Caco-2 (cell line): ENCODE measurements around the gene SORBS1. TPM values are rescaled to one million over a fixed set of nuclear protein-coding genes. Genes with fewer than 3 reads are reported as not detected.

Experiments used
- BruUV-seq: library from RNA; stranded (reverse); fragments of 400-500 nt; replicated peaks from 2 replicates; lab custom pipeline; 2021; lab: Mats Ljungman, UMichigan
- CTCF ChIA-PET: fragments of 300-600 bp; sonication (Branson Sonifier 250); formaldehyde crosslinking; loops from one replicate; lab custom pipeline; 2022; ENCODE audit warnings: antibody characterized with exemption; lab: Charles Lee
- POLR2A ChIA-PET: fragments of 300-600 bp; sonication (Branson Sonifier 250); formaldehyde crosslinking; loops from one replicate; lab custom pipeline; 2022; ENCODE audit warnings: antibody characterized with exemption; lab: Charles Lee
- DNase-seq, 2 experiments: peaks; one replicate each; pipeline versions ENCODE4 v3.0.0 to v3.0.0-alpha.2; 2020 to 2022
- H3K27me3 ChIP-seq: replicated peaks from 2 replicates; pipeline ENCODE4 v1.6.0; 2011; ENCODE audit warnings: low read length; ENCODE audit not compliant: control insufficient read depth, insufficient read depth
- H3K36me3 ChIP-seq: 2 replicates; pipeline ENCODE4 v1.5.1; 2011; ENCODE audit warnings: low read length; ENCODE audit not compliant: control insufficient read depth, insufficient read depth
- H3K4me1 ChIP-seq: fragments of 250-450 bp; sonication (Bioruptor Pico); 2 replicates; pipeline ENCODE4 v1.5.1; 2020; ENCODE audit warnings: mild to moderate bottlenecking
- H3K4me3 ChIP-seq: 2 replicates; pipeline ENCODE4 v1.5.1; 2011; ENCODE audit warnings: low read depth, mild to moderate bottlenecking, control low read depth, low read length
- H3K9me3 ChIP-seq: fragments of 250-450 bp; sonication (Bioruptor Pico); 2 replicates; pipeline ENCODE4 v1.5.1; 2020; ENCODE audit warnings: mild to moderate bottlenecking, moderate library complexity
- H3K27ac Mint-ChIP-seq: one replicate; pipeline ENCODE4 v1.8.0; 2022; ENCODE audit warnings: mixed read lengths; ENCODE audit not compliant: unreplicated experiment
- H3K27me3 Mint-ChIP-seq: one replicate; pipeline ENCODE4 v1.8.0; 2022; ENCODE audit warnings: mixed read lengths; ENCODE audit not compliant: insufficient read depth, unreplicated experiment
- H3K36me3 Mint-ChIP-seq: one replicate; pipeline ENCODE4 v1.8.0; 2022; ENCODE audit warnings: mild to moderate bottlenecking, mixed read lengths; ENCODE audit not compliant: insufficient read depth, unreplicated experiment
- H3K4me1 Mint-ChIP-seq: one replicate; pipeline ENCODE4 v1.8.0; 2022; ENCODE audit warnings: low read depth, mixed read lengths; ENCODE audit not compliant: unreplicated experiment
- H3K4me3 Mint-ChIP-seq: one replicate; pipeline ENCODE4 v1.8.0; 2022; ENCODE audit warnings: mild to moderate bottlenecking, moderate library complexity, mixed read lengths; ENCODE audit not compliant: unreplicated experiment
- H3K9me3 Mint-ChIP-seq: one replicate; pipeline ENCODE4 v1.8.0; 2022; ENCODE audit warnings: mixed read lengths; ENCODE audit not compliant: unreplicated experiment
- intact Hi-C: fragments of 100-400 bp; cut with micrococcal nuclease; formaldehyde crosslinking; loops from one replicate; pipeline ENCODE4 v1.10.0; 2022; ENCODE audit not compliant: unreplicated experiment
- total RNA-seq: library from RNA; stranded (reverse); gene quantifications from 2 replicates; pipeline ENCODE4 v1.2.3, GENCODE V29; 2022
- TF ChIP-seq, protein P1 (sequence below), 2 experiments: fragments of 200-600 bp in 1 of 2; IDR thresholded peaks; 1 replicate in 1 of 2; 2 replicates in 1 of 2; pipeline versions ENCODE4 v1.5.1 to v1.8.0; 2011 to 2022; ENCODE audit warnings: antibody characterized with exemption in 1 of 2, control low read depth in 1 of 2, inconsistent platforms in 1 of 2, low read depth in 1 of 2, low read length in 1 of 2, mild to moderate bottlenecking in 1 of 2, moderate library complexity in 1 of 2; ENCODE audit not compliant: insufficient read depth in 1 of 2, severe bottlenecking in 1 of 2, unreplicated experiment in 1 of 2

The SORBS1 gene
- total RNA-seq, 1 experiment from 2014 or later, result 39.3 TPM

DNA sequence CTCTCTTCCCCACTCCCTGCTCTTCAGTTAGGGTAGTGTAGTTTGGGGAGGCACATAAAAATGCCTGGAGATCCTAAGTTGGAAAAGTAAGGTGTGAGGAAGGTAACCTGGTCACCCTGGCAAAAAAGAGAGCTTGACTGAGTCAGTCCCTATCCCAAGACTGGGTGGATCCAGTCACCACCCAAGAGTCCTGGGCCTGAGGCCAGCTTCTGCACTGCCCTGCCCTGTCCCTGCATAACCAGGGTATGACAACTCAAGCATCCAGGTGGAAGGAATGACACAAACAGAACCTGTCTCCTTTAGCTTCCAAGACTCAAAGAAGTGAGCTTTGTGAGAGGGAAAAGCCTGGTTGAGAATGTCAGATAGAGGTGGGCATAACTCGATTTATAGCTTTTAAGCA, 26.9 kb upstream of the SORBS1 start:
- intact Hi-C loops, result no loop called here
- Histone ChIP-seq H3K27me3 (no peaks in the 10 kb centered on the region; the same call in 1 of the 2 replicates), H3K36me3 (no peaks in the 10 kb centered on the region), H3K4me3 (no peak overlapping the region), H3K9me3 (no peaks in the 10 kb centered on the region), H3K4me1 (no peaks in the 10 kb centered on the region)
- Mint-ChIP-seq H3K9me3 (no peaks in the 10 kb centered on the region), H3K27ac (no peak overlapping the region), H3K4me3 (no peak overlapping the region), H3K27me3 (no peaks in the 10 kb centered on the region), H3K36me3 (no peaks in the 10 kb centered on the region), H3K4me1 (no peaks in the 10 kb centered on the region)
- ChIA-PET POLR2A (no interaction called here), CTCF (no interaction called here)
- BruUV-seq, result no TSS peak
- no peak for DNase-seq
- TF ChIP-seq, protein P1, sequence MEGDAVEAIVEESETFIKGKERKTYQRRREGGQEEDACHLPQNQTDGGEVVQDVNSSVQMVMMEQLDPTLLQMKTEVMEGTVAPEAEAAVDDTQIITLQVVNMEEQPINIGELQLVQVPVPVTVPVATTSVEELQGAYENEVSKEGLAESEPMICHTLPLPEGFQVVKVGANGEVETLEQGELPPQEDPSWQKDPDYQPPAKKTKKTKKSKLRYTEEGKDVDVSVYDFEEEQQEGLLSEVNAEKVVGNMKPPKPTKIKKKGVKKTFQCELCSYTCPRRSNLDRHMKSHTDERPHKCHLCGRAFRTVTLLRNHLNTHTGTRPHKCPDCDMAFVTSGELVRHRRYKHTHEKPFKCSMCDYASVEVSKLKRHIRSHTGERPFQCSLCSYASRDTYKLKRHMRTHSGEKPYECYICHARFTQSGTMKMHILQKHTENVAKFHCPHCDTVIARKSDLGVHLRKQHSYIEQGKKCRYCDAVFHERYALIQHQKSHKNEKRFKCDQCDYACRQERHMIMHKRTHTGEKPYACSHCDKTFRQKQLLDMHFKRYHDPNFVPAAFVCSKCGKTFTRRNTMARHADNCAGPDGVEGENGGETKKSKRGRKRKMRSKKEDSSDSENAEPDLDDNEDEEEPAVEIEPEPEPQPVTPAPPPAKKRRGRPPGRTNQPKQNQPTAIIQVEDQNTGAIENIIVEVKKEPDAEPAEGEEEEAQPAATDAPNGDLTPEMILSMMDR (IDR thresholded peaks at IDR 0.05; ENCODE audit: insufficient read depth in 1 of 2, low read depth in 1 of 2, low read length in 1 of 2, severe bottlenecking in 1 of 2, unreplicated experiment in 1 of 2), result no peak

DNA sequence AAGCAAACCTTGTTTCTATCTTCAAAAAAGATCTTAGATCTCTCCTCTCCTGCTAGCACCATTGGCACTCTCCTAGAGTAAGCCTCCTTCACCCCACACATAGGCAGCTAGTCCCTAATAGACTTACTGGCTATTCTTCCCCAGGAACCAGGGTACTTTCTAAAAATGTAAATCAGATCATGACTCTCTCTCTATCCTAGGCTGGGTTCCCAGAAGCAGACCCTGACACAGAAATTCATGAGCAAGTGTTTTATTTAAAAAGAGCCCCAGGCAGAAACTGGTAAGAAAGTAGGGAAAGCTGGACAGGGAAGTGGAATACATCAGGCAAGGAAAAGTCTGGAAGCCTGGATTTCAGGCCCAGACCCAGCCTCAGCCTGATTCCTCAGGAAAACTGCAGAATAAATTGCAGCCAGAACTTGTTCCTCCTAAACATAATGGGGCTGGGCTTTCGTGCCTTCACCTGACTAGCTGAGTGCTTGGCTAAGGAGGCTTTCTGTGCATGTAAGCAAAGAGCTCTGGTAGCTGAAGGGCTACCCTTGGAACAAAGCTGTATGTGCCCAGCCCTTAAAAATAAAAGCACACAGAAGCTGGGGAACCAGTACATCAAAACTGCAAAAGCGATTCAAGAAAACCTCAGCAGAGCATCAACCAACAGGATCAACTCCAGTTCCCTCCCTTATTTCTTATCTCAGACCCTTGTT, 18.8 kb upstream of the SORBS1 start:
- no peak overlapping the region for H3K27ac Mint-ChIP-seq
- no peaks in the 10 kb centered on the region for H3K36me3 Mint-ChIP-seq
- DNase-seq, result no peak
- TF ChIP-seq, protein P1 (IDR thresholded peaks at IDR 0.05; ENCODE audit: insufficient read depth in 1 of 2, low read depth in 1 of 2, low read length in 1 of 2, severe bottlenecking in 1 of 2, unreplicated experiment in 1 of 2), result no peak
- H3K4me3 Mint-ChIP-seq, result no peak overlapping the region
- no peaks in the 10 kb centered on the region for H3K4me1 Mint-ChIP-seq
- Histone ChIP-seq H3K27me3 (no peaks in the 10 kb centered on the region), H3K4me1 (no peaks in the 10 kb centered on the region; the same call in 1 of the 2 replicates), H3K36me3 (no peaks in the 10 kb centered on the region), H3K9me3 (no peaks in the 10 kb centered on the region), H3K4me3 (no peak overlapping the region)
- CTCF ChIA-PET, result interaction anchor here (0.5 kb wide), 1 partner anchor 133 kb away, joined by 3 read pairs; no protein-coding TSS in a partner anchor
- no TSS peak for BruUV-seq
- H3K9me3 Mint-ChIP-seq, result no peaks in the 10 kb centered on the region
- H3K27me3 Mint-ChIP-seq, result no peaks in the 10 kb centered on the region
- intact Hi-C loops, result no loop called here
- POLR2A ChIA-PET, result no interaction called here

DNA sequence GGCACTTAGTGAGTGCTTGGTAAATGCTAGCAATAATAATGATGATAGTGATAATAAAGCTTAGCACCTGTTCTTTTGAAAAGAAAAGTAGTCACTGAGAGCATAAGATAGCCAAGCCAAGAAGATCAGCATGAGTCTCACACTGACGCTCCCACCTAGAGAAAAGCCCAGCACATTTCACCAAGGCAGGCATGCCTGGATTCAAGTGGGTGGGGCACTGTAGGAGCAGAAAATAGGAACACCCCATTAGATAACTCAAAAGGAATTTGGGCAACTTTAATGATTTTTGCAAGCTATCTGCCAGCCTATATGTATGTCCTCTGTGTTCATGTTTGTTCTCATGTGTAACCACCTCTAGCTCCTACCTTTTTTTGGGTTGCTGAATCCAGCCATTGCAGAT, 18.1 kb upstream of the SORBS1 start:
- no peak for DNase-seq
- H3K36me3 ChIP-seq, result no peaks in the 10 kb centered on the region
- Mint-ChIP-seq H3K4me3 (no peak overlapping the region), H3K9me3 (no peaks in the 10 kb centered on the region), H3K36me3 (no peaks in the 10 kb centered on the region), H3K27me3 (no peaks in the 10 kb centered on the region), H3K4me1 (no peaks in the 10 kb centered on the region), H3K27ac (no peak overlapping the region)
- no peaks in the 10 kb centered on the region; the same call in 1 of the 2 replicates for H3K4me1 ChIP-seq
- ChIA-PET CTCF (no interaction called here), POLR2A (no interaction called here)
- TF ChIP-seq, protein P1 (IDR thresholded peaks at IDR 0.05; ENCODE audit: insufficient read depth in 1 of 2, low read depth in 1 of 2, low read length in 1 of 2, severe bottlenecking in 1 of 2, unreplicated experiment in 1 of 2), result no peak
- intact Hi-C loops, result no loop called here
- no peaks in the 10 kb centered on the region for H3K9me3 ChIP-seq
- no peaks in the 10 kb centered on the region for H3K27me3 ChIP-seq
- BruUV-seq, result no TSS peak
- no peak overlapping the region for H3K4me3 ChIP-seq
